ENCODE results near the gene P2RY6.

Gene P2RY6

GRCh38 chr11:73298233-73298632, 26.1 kb downstream of the P2RY6 start:
- no peak for DNase-seq

- DNase-seq, result no peak
These were observed 27.6 kb downstream of the P2RY6 start for GRCh38 chr11:73299751-73300150.

GRCh38 chr11:73306069-73306841, 34.1 kb downstream of the P2RY6 start:
- DNase-seq, result no peak

- no peak for DNase-seq
These were observed 34.8 kb downstream of the P2RY6 start for GRCh38 chr11:73306977-73307322.

- peak; percentile 96 for DNase-seq
These were observed 35.3 kb downstream of the P2RY6 start for GRCh38 chr11:73307323-73308002.

GRCh38 chr11:73308003-73308960, 36.1 kb downstream of the P2RY6 start, which contains the start of gene ARHGEF17:
ARHGEF17 (plus strand) TSS chr11:73308276; CDS start chr11:73308639, 363 bp downstream.
- peak; percentile 50 for DNase-seq

- DNase-seq, result no peak
These were observed 37.1 kb downstream of the P2RY6 start for GRCh38 chr11:73308961-73309919.

GRCh38 chr11:73310076-73310475, 37.9 kb downstream of the P2RY6 start:
- DNase-seq, result no peak

GRCh38 chr11:73310661-73311393, 38.7 kb downstream of the P2RY6 start:
- no peak for DNase-seq

- DNase-seq, result no peak
These were observed 39.3 kb downstream of the P2RY6 start for GRCh38 chr11:73311394-73311869.

- DNase-seq, result no peak
These were observed 39.9 kb downstream of the P2RY6 start for GRCh38 chr11:73312036-73312435.

- no peak for DNase-seq
These were observed 40.8 kb downstream of the P2RY6 start for GRCh38 chr11:73312851-73313327.

GRCh38 chr11:73313652-73314051, 41.5 kb downstream of the P2RY6 start:
- DNase-seq, result no peak

GRCh38 chr11:73314117-73314961, 42.2 kb downstream of the P2RY6 start:
- no peak for DNase-seq

- no peak for DNase-seq
These were observed 43.3 kb downstream of the P2RY6 start for GRCh38 chr11:73315293-73316020.

- DNase-seq, result no peak
These were observed 44.3 kb downstream of the P2RY6 start for GRCh38 chr11:73316422-73316821.

GRCh38 chr11:73317373-73317772, 45.2 kb downstream of the P2RY6 start:
- DNase-seq, result no peak

GRCh38 chr11:73317803-73318202, 45.7 kb downstream of the P2RY6 start:
- DNase-seq, result no peak

- DNase-seq, result no peak
These were observed 46.4 kb downstream of the P2RY6 start for GRCh38 chr11:73318501-73319011.

Data from activated CD4-positive, alpha-beta T cell treated with anti-CD3 and anti-CD28 coated beads for 48 hours (primary cell).